Mucosa of descending colon (tissue), 3 donors: ENCODE measurements around the gene PFKFB2. TPM values are rescaled to one million over a fixed set of nuclear protein-coding genes. Genes with fewer than 3 reads are reported as not detected.

Experiments used
- ATAC-seq: fragments of 200-7000 bp; cut with Tn5 transposase; one replicate; pipeline ENCODE4 v1.9.1; 2020; ENCODE audit warnings: mild to moderate bottlenecking, moderate library complexity
- DNase-seq, 3 donors: peaks; one replicate each; pipeline ENCODE4 v3.0.0-alpha.2; 2020
- H3K36me3 ChIP-seq: fragments of 200-600 bp; one replicate; pipeline ENCODE4 v1.8.0; 2021; ENCODE audit warnings: low read depth, mild to moderate bottlenecking
- H3K4me1 ChIP-seq: fragments of 200-600 bp; one replicate; pipeline ENCODE4 v1.8.0; 2021; ENCODE audit warnings: low read depth, mild to moderate bottlenecking
- H3K4me3 ChIP-seq: fragments of 200-600 bp; one replicate; pipeline ENCODE4 v1.8.0; 2021; ENCODE audit warnings: mild to moderate bottlenecking
- H3K9me3 ChIP-seq: fragments of 200-600 bp; one replicate; pipeline ENCODE4 v1.8.0; 2021; ENCODE audit warnings: mild to moderate bottlenecking
- CTCF ChIP-seq: fragments of 200-600 bp; IDR thresholded peaks from one replicate; pipeline ENCODE4 v1.8.0; 2022; ENCODE audit warnings: antibody characterized with exemption, mild to moderate bottlenecking
- intact Hi-C, 2 donors: fragments of 100-400 bp; cut with DNase I in 1 of 2; cut with micrococcal nuclease in 1 of 2; formaldehyde crosslinking; loops; one replicate each; pipeline versions ENCODE4 v1.11.0 to v1.11.1; 2022; cut with DNase I, micrococcal nuclease
- total RNA-seq, 3 donors: library from RNA; stranded (reverse); fragmentation: NEBNext Ultra II Directional in 2 of 3; extraction: Animal tissue kit (Norgen Biotek cat#: 25700) in 2 of 3; gene quantifications; one replicate each; pipeline versions ENCODE4 v1.2.1 to v1.2.4, GENCODE V29; 2021 to 2023
- donor health status: DM: no; HTN: no; CAD: no; lungs with moderate emphysema.
- donor health status: DM: no; HTN: no; CAD: no.
- donor health status: DM: no; HTN: yes; CAD: no.

Gene PFKFB2
- total RNA-seq, 3 donors from 2014 or later = 45.1 to 118 (median 90.2) TPM

- no peak overlapping the region for H3K4me3 ChIP-seq
- DNase-seq (no peak), ATAC-seq (peak; percentile 5)
- peaks cover 32% of the 10 kb centered on the region for H3K4me1 ChIP-seq
- H3K36me3 ChIP-seq = peaks cover 4% of the 10 kb centered on the region
- intact Hi-C loops = no loop called here
- TF ChIP-seq CTCF = no peak
- H3K9me3 ChIP-seq = no peaks in the 10 kb centered on the region
These were observed 11.5 kb downstream of the PFKFB2 start for GRCh38 chr1:207064561-207064960.

- Histone ChIP-seq H3K4me1 (peaks cover 32% of the 10 kb centered on the region), H3K4me3 (no peak overlapping the region), H3K9me3 (no peaks in the 10 kb centered on the region), H3K36me3 (peaks cover 12% of the 10 kb centered on the region)
- TF ChIP-seq CTCF = no peak
- ATAC-seq (peak; percentile 69), DNase-seq (no peak)
- intact Hi-C loops = no loop called here
These were observed 14.1 kb downstream of the PFKFB2 start for GRCh38 chr1:207067185-207067584.

- DNase-seq (peak in 1 of 3 donors; percentile 48), ATAC-seq (peak; percentile 91)
- no peak for TF ChIP-seq CTCF
- intact Hi-C loops = no loop called here
- H3K4me1 ChIP-seq = peaks cover 32% of the 10 kb centered on the region
- no peak overlapping the region for H3K4me3 ChIP-seq
- H3K9me3 ChIP-seq = no peaks in the 10 kb centered on the region
- H3K36me3 ChIP-seq = peaks cover 12% of the 10 kb centered on the region
These were observed 14.6 kb downstream of the PFKFB2 start for GRCh38 chr1:207067665-207068064.

GRCh38 chr1:207069061-207069460 is 16.0 kb downstream of the PFKFB2 start:
- no peak for DNase-seq
- Histone ChIP-seq H3K4me3 (no peak overlapping the region), H3K4me1 (peaks cover 31% of the 10 kb centered on the region), H3K36me3 (peaks cover 12% of the 10 kb centered on the region), H3K9me3 (no peaks in the 10 kb centered on the region)
- no peak for ATAC-seq
- no peak for TF ChIP-seq CTCF
- intact Hi-C loops = no loop called here

- no peak for TF ChIP-seq CTCF
- Histone ChIP-seq H3K9me3 (no peaks in the 10 kb centered on the region), H3K36me3 (peaks cover 12% of the 10 kb centered on the region), H3K4me1 (peaks cover 28% of the 10 kb centered on the region), H3K4me3 (no peak overlapping the region)
- intact Hi-C loops = no loop called here
- DNase-seq (no peak), ATAC-seq (no peak)
These were observed 16.9 kb downstream of the PFKFB2 start for GRCh38 chr1:207069858-207070506.

GRCh38 chr1:207070811-207071210 is 17.7 kb downstream of the PFKFB2 start:
- TF ChIP-seq CTCF = no peak
- intact Hi-C loops = no loop called here
- peaks cover 12% of the 10 kb centered on the region for H3K36me3 ChIP-seq
- H3K9me3 ChIP-seq = no peaks in the 10 kb centered on the region
- peaks cover 25% of the 10 kb centered on the region for H3K4me1 ChIP-seq
- no peak overlapping the region for H3K4me3 ChIP-seq
- DNase-seq = no peak
- ATAC-seq = no peak
